Measurements from ENCODE around the gene LAMB1. TPM values are rescaled to one million over a fixed set of nuclear protein-coding genes. Genes with fewer than 3 reads are reported as not detected.

The LAMB1 gene
- total RNA-seq, 2 donors from 2014 or later = not detected

- DNase-seq (ENCODE audit: low spot score) = no peak
- Mint-ChIP-seq H3K36me3 (no peaks in the 10 kb centered on the region), H3K27ac (no peak overlapping the region), H3K27me3 (peaks cover 9 to 11% of the 10 kb centered on the region in 2 donors), H3K9me3 (no peaks in the 10 kb centered on the region), H3K4me3 (no peak overlapping the region), H3K4me1 (ENCODE audit: low read depth in 2 of 2) (no peaks in the 10 kb centered on the region)
- ATAC-seq = no peak
Measured at GRCh38 chr7:108030516-108030915, 27.6 kb upstream of the LAMB1 start.

DNA sequence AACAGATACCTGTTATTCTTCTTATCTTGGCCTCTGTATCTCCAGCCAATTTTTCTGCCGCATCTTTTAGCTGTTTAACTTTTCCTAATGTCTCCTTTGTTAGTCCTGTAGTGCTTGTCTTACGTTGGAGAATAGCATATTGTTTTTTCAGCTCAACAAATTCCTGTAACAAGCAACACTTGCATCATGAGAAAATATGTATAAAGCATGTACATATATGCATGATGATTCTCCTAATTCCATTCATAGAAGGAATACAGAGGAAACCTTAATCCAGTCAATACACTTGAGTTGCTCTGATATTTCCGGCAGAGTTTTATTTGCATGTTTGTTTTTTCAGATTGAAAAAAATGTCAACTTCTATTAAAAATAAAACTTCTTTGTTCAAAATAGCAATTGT lies 26.1 kb upstream of the LAMB1 start:
- no peak for ATAC-seq
- no peaks in the 10 kb centered on the region for H3K4me1 Mint-ChIP-seq (ENCODE audit: low read depth in 2 of 2)
- DNase-seq (ENCODE audit: low spot score) = no peak
- no peaks in the 10 kb centered on the region for H3K9me3 Mint-ChIP-seq
- no peaks in the 10 kb centered on the region for H3K36me3 Mint-ChIP-seq
- peaks cover 16 to 20% of the 10 kb centered on the region in 2 donors for H3K27me3 Mint-ChIP-seq
- no peak overlapping the region for H3K27ac Mint-ChIP-seq
- no peak overlapping the region for H3K4me3 Mint-ChIP-seq

DNA sequence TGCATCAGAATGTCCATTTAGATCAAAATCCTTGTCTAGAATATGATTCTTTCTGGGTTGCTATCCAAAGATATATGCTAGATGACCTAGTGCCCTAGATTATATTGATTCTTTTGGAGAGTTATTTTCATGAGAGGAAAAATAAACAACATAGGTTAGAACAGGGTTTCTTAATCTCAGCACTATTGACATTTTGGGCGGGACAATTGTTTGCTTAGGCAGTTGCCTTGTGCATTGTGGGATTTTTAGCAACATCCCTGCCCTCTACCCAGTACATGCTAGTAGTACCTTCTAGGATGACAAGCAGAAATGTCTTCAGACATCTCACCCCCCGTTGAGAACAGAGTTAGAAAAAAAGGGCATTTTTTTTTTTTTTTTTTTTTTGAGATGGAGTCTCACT lies 25.1 kb upstream of the LAMB1 start:
- no peak for ATAC-seq

GRCh38 chr7:108027239-108027638 lies 24.3 kb upstream of the LAMB1 start:
- peaks cover 16 to 20% of the 10 kb centered on the region in 2 donors for H3K27me3 Mint-ChIP-seq
- no peaks in the 10 kb centered on the region for H3K4me1 Mint-ChIP-seq (ENCODE audit: low read depth in 2 of 2)
- H3K9me3 Mint-ChIP-seq = no peaks in the 10 kb centered on the region
- DNase-seq (ENCODE audit: low spot score) (no peak), ATAC-seq (no peak)
- H3K27ac Mint-ChIP-seq = no peak overlapping the region
- H3K4me3 Mint-ChIP-seq = no peak overlapping the region
- H3K36me3 Mint-ChIP-seq = no peaks in the 10 kb centered on the region

More for the DNA sequence above, 25.1 kb upstream of the LAMB1 start:
- H3K9me3 Mint-ChIP-seq = no peaks in the 10 kb centered on the region
- no peak overlapping the region for H3K27ac Mint-ChIP-seq
- no peaks in the 10 kb centered on the region for H3K4me1 Mint-ChIP-seq (ENCODE audit: low read depth in 2 of 2)
- DNase-seq (ENCODE audit: low spot score) = no peak
- H3K27me3 Mint-ChIP-seq = peaks cover 16 to 20% of the 10 kb centered on the region in 2 donors
- H3K4me3 Mint-ChIP-seq = no peak overlapping the region
- no peaks in the 10 kb centered on the region for H3K36me3 Mint-ChIP-seq

GRCh38 chr7:108026647-108027046 lies 23.7 kb upstream of the LAMB1 start:
- Mint-ChIP-seq H3K27me3 (peaks cover 16 to 20% of the 10 kb centered on the region in 2 donors), H3K4me3 (no peak overlapping the region), H3K36me3 (no peaks in the 10 kb centered on the region), H3K4me1 (ENCODE audit: low read depth in 2 of 2) (no peaks in the 10 kb centered on the region), H3K27ac (no peak overlapping the region), H3K9me3 (no peaks in the 10 kb centered on the region)
- ATAC-seq (no peak), DNase-seq (ENCODE audit: low spot score) (no peak)

GRCh38 chr7:108026116-108026515 lies 23.2 kb upstream of the LAMB1 start:
- Mint-ChIP-seq H3K9me3 (no peaks in the 10 kb centered on the region), H3K4me1 (ENCODE audit: low read depth in 2 of 2) (no peaks in the 10 kb centered on the region), H3K4me3 (no peak overlapping the region), H3K27ac (no peak overlapping the region), H3K36me3 (no peaks in the 10 kb centered on the region), H3K27me3 (peaks cover 16 to 21% of the 10 kb centered on the region in 2 donors)
- DNase-seq (ENCODE audit: low spot score) = no peak
- peak in 1 of 2 donors; percentile 31 for ATAC-seq

GRCh38 chr7:108024538-108024937 lies 21.6 kb upstream of the LAMB1 start:
- ATAC-seq (no peak), DNase-seq (ENCODE audit: low spot score) (no peak)
- no peaks in the 10 kb centered on the region for H3K4me1 Mint-ChIP-seq (ENCODE audit: low read depth in 2 of 2)
- no peaks in the 10 kb centered on the region for H3K36me3 Mint-ChIP-seq
- H3K27ac Mint-ChIP-seq = no peak overlapping the region
- peaks cover 16 to 26% of the 10 kb centered on the region in 2 donors for H3K27me3 Mint-ChIP-seq
- H3K9me3 Mint-ChIP-seq = no peaks in the 10 kb centered on the region
- no peak overlapping the region for H3K4me3 Mint-ChIP-seq

DNA sequence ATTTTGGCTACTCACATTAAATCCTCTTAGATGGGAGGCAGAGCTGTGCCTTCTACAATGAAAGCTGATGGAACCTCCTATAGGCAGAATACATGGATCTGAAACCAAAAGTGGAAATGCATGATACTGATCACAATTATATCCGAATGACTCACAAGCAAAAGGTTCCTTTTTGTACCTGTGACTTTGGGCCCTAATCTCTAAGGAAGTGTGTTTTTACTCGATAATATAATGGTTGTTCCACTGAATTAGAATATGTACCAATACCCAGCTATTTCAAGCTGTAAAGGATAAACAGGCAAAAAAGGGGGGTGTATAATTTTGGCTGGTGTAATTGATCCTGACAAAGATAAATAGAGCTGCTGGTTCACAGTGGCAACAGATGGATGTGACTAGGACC lies 17.6 kb upstream of the LAMB1 start:
- no peaks in the 10 kb centered on the region for H3K4me1 Mint-ChIP-seq (ENCODE audit: low read depth in 2 of 2)
- ATAC-seq = no peak
- no peak for DNase-seq (ENCODE audit: low spot score)
- no peak overlapping the region for H3K27ac Mint-ChIP-seq
- peaks cover 12 to 17% of the 10 kb centered on the region in 2 donors for H3K27me3 Mint-ChIP-seq
- no peak overlapping the region for H3K4me3 Mint-ChIP-seq
- no peaks in the 10 kb centered on the region for H3K36me3 Mint-ChIP-seq
- H3K9me3 Mint-ChIP-seq = no peaks in the 10 kb centered on the region

- Mint-ChIP-seq H3K9me3 (no peaks in the 10 kb centered on the region), H3K4me1 (ENCODE audit: low read depth in 2 of 2) (no peaks in the 10 kb centered on the region), H3K36me3 (no peaks in the 10 kb centered on the region), H3K4me3 (no peak overlapping the region), H3K27ac (no peak overlapping the region), H3K27me3 (peaks cover 6 to 8% of the 10 kb centered on the region in 2 donors)
- no peak for DNase-seq (ENCODE audit: low spot score)
- no peak for ATAC-seq
Measured at GRCh38 chr7:108018668-108019067, 15.7 kb upstream of the LAMB1 start.

- no peaks in the 10 kb centered on the region for H3K4me1 Mint-ChIP-seq (ENCODE audit: low read depth in 2 of 2)
- no peak overlapping the region for H3K4me3 Mint-ChIP-seq
- DNase-seq (ENCODE audit: low spot score) (no peak), ATAC-seq (no peak)
- no peak overlapping the region for H3K27ac Mint-ChIP-seq
- H3K27me3 Mint-ChIP-seq = peaks cover 7 to 8% of the 10 kb centered on the region in 2 donors
- H3K36me3 Mint-ChIP-seq = no peaks in the 10 kb centered on the region
- H3K9me3 Mint-ChIP-seq = no peaks in the 10 kb centered on the region
Measured at GRCh38 chr7:108017776-108018151, 14.8 kb upstream of the LAMB1 start.

GRCh38 chr7:108016841-108017775 lies 14.1 kb upstream of the LAMB1 start:
- Mint-ChIP-seq H3K36me3 (no peaks in the 10 kb centered on the region), H3K27me3 (peaks cover 8 to 10% of the 10 kb centered on the region in 2 donors), H3K9me3 (no peaks in the 10 kb centered on the region), H3K4me3 (no peak overlapping the region), H3K27ac (no peak overlapping the region), H3K4me1 (ENCODE audit: low read depth in 2 of 2) (no peaks in the 10 kb centered on the region)
- no peak for DNase-seq (ENCODE audit: low spot score)
- ATAC-seq = no peak

GRCh38 chr7:108015740-108016139 lies 12.8 kb upstream of the LAMB1 start:
- Mint-ChIP-seq H3K36me3 (no peaks in the 10 kb centered on the region), H3K4me3 (no peak overlapping the region), H3K27me3 (peaks cover 3 to 9% of the 10 kb centered on the region in 2 donors), H3K27ac (no peak overlapping the region), H3K4me1 (ENCODE audit: low read depth in 2 of 2) (no peaks in the 10 kb centered on the region), H3K9me3 (no peaks in the 10 kb centered on the region)
- ATAC-seq (no peak), DNase-seq (ENCODE audit: low spot score) (no peak)

DNA sequence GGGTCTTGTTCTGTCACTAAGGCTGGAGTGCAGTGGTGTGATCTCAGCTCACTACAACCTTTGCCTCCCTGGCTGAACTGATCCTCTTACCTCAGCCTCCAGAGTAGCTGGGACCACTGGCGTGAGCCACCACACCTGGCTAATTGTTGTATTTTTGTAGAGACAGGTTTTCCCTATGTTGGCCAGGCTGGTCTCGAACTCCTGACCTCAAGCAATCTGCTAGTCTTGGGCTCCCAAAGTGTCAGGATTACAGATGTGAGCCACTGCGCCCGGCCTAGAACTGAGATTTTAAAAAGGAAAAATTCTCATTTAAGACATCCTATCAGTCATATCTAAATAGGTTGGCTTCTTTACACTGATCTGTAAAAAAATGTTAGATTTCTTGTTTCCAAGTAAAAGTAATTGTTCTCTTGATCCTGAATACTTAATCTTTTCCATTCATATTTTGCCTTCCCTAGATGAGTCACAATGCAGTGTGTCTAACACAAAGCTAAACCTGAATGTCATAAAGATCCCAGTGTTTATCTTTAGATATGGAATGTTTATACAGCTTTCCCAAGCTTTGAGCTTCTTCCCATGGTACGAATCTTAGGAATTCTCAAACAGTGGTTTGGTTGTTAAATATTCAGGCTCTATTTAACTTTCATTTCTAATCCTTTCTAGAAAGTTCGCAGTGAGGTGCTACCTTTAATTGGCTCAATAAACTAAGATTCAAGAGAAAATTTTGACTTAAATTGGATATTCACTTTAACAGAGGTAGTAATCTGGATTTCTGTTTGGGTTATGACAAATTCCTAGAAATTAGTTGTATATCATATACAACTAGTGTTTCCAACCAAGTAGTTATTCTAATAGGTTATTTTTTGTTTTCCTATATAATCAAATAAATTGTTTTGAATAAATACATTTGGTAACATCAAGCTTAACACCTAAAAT lies 12.1 kb upstream of the LAMB1 start:
- DNase-seq (ENCODE audit: low spot score) (no peak), ATAC-seq (no peak)
- Mint-ChIP-seq H3K36me3 (no peaks in the 10 kb centered on the region), H3K9me3 (no peaks in the 10 kb centered on the region), H3K27me3 (peaks cover 0 to 10% of the 10 kb centered on the region in 2 donors), H3K4me3 (no peak overlapping the region), H3K4me1 (ENCODE audit: low read depth in 2 of 2) (no peaks in the 10 kb centered on the region), H3K27ac (no peak overlapping the region)

- no peak for ATAC-seq
- H3K27me3 Mint-ChIP-seq = peaks cover 0 to 10% of the 10 kb centered on the region in 2 donors
- no peaks in the 10 kb centered on the region for H3K9me3 Mint-ChIP-seq
- H3K36me3 Mint-ChIP-seq = no peaks in the 10 kb centered on the region
- no peak overlapping the region for H3K27ac Mint-ChIP-seq
- no peak for DNase-seq (ENCODE audit: low spot score)
- H3K4me1 Mint-ChIP-seq (ENCODE audit: low read depth in 2 of 2) = no peaks in the 10 kb centered on the region
- H3K4me3 Mint-ChIP-seq = no peak overlapping the region
Measured at GRCh38 chr7:108014215-108014614, 11.3 kb upstream of the LAMB1 start.
